HCEC 1CT (cell line): ENCODE data around the gene RASGRP4.
"Not testable (repeated sequence)": the region's sequence is repeated elsewhere in the genome, so short reads cannot be mapped to it uniquely, and the experiment has no call there.

Experiments
- DNase-seq: peaks from one replicate; pipeline ENCODE4 v3.0.0-alpha.2; 2017

Gene RASGRP4, protein sequence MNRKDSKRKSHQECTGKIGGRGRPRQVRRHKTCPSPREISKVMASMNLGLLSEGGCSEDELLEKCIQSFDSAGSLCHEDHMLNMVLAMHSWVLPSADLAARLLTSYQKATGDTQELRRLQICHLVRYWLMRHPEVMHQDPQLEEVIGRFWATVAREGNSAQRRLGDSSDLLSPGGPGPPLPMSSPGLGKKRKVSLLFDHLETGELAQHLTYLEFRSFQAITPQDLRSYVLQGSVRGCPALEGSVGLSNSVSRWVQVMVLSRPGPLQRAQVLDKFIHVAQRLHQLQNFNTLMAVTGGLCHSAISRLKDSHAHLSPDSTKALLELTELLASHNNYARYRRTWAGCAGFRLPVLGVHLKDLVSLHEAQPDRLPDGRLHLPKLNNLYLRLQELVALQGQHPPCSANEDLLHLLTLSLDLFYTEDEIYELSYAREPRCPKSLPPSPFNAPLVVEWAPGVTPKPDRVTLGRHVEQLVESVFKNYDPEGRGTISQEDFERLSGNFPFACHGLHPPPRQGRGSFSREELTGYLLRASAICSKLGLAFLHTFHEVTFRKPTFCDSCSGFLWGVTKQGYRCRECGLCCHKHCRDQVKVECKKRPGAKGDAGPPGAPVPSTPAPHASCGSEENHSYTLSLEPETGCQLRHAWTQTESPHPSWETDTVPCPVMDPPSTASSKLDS

GRCh38 chr19:38425810-38426466 lies at the start of gene RASGRP4:
TSS of gene RASGRP4 (minus strand) at chr19:38426219. CDS start at chr19:38426091, 128 bp downstream.
- DNase-seq, result no peak

DNA sequence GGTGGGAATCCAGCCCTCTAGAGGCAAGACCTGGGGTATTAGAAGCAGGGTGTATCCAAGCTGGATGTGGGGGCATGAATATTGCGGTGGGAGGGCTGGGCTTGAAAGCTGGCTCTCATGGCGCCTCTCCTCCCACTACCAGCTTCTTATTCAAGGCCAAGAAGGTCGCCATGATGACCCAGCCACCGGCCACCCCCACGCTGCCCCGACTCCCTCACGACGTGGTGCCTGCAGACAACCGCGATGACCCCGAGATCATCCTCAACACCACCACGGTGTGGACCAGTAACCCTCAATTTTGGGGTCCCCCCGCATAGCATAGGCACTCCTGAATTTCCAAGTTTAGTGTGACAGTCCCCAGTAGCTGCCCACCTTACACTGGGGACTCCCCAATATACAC lies 49.2 kb upstream of the RASGRP4 start:
- DNase-seq, result no peak

- no peak for DNase-seq
Measured at GRCh38 chr19:38473201-38473600, 47.2 kb upstream of the RASGRP4 start.

- not testable (repeated sequence) for DNase-seq
Measured at GRCh38 chr19:38472725-38473124, 46.7 kb upstream of the RASGRP4 start.

- DNase-seq, result no peak
Measured at GRCh38 chr19:38470788-38471480, 44.9 kb upstream of the RASGRP4 start.

DNA sequence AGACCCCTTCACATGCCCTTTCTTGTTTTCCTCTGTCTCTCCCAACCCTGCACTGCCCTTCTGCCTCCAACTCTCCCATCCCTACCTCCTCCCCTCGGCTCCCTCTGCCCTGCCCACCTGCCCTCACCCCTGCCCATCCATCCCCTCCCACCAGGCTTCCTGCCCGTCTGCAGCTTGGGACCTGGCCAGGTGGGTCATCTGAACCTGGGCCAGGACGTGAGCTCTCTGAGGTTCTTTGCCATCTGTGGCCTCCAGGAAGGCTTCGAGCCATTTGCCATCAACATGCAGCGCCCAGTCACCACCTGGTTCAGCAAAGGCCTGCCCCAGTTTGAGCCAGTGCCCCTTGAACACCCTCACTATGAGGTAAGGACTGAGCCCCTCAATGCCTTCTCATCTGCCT lies 43.1 kb upstream of the RASGRP4 start:
- no peak for DNase-seq

- no peak for DNase-seq
Measured at GRCh38 chr19:38467541-38468525, 41.8 kb upstream of the RASGRP4 start.

DNA sequence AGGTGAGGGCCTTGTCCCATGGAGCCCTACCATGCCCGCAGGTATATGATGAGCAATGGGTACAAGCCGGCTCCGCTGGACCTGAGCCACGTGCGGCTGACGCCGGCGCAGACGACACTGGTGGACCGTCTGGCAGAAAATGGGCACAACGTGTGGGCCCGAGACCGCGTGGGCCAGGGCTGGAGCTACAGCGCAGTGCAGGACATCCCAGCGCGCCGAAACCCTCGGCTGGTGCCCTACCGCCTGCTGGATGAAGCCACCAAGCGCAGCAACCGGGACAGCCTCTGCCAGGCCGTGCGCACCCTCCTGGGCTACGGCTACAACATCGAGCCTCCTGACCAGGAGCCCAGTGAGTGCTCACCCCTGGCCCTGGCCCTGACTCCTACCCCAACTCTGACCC lies 40.0 kb upstream of the RASGRP4 start:
- no peak for DNase-seq

GRCh38 chr19:38464421-38465082 lies 38.5 kb upstream of the RASGRP4 start:
- no peak for DNase-seq

DNA sequence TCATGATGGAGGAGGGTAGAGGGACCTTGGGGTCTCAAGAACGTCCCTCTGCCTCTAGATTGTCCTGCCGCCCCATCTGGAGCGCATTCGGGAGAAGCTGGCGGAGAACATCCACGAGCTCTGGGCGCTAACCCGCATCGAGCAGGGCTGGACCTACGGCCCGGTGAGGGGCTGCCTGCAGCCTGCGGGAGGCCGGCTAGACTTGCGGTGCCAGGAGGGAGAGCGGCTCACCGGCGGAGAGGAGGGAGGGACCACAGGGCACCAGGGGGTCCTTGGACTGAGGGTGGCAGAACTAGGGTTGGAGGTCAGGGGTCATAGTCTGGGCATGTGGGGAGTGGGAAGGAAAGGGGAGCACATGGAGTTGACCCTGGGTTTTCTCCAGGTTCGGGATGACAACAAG lies 37.3 kb upstream of the RASGRP4 start:
- no peak for DNase-seq

- no peak for DNase-seq
Measured at GRCh38 chr19:38458991-38459390, 33.0 kb upstream of the RASGRP4 start.

GRCh38 chr19:38457690-38458405 lies 31.8 kb upstream of the RASGRP4 start:
- no peak for DNase-seq

DNA sequence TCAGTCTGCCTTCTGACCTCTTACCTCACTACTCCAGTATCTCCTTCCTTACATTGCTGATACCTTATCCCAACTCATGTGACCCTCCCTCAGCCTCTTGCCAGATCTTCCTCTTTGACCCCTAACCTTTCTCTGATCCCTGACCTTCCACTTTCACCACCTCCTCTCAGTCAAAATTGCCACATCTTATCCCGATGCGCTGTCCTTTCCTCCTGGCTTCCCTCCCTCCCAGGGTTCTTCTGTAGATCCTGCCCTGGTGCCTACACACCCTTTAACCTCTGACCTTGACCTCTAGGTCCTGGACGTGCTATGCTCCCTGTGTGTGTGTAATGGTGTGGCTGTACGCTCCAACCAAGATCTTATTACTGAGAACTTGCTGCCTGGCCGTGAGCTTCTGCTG lies 31.2 kb upstream of the RASGRP4 start:
- no peak for DNase-seq

DNA sequence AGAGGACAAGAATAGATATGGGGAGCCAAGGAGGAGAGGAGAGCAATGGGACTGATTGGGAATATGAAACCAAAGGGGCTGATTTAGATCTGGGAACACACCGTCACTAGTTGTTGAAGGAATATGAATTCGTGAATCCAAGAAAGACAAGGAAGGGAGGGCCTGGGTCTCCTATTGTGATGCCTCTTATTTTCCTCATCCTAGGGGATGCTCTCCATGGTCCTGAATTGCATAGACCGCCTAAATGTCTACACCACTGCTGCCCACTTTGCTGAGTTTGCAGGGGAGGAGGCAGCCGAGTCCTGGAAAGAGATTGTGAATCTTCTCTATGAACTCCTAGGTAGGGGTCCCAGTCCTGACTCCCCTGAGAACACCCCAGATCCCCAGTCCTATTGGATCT lies 29.0 kb upstream of the RASGRP4 start:
- no peak for DNase-seq

GRCh38 chr19:38453596-38453995 lies 27.6 kb upstream of the RASGRP4 start:
- no peak for DNase-seq

DNA sequence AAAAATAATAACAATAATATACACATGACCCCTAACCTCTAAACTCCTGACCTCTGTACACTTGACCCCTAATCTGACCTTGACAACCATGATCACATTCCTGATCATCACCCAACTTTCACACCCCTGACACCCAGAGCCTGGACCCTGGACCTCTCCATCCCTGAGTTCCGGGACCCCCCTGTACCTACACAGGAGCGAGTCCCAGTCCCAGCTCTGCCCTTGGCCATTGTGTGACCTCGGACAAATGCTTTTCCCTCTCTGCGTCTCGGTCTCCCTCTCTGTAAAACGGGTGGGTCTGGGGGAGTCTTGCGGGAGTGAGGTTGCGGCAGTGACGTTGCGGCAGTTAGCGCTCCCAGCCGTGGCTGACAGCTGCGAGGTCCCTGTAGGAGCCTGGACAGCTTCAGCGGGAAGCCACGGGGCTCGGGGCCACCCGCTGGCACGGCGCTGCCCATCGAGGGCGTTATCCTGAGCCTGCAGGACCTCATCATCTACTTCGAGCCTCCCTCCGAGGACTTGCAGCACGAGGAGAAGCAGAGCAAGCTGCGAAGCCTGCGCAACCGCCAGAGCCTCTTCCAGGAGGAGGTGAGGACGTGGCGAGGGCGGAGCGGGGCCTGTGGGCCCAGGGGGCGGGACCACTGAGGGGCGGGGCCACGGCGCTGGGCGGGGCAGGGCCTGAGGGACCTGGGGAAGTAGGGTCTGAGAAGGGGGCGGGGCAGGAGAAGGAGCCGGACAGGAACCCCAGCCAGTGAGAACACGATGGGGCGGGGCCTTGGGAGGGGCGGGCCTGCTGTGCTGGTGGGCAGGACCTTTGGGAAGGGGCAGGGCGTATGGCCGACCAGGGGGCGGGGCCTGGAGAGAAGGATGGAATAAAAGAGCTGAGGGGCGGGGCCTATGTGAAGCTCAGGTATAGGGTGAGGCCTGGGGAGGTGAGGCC lies 26.7 kb upstream of the RASGRP4 start:
- no peak for DNase-seq

- no peak for DNase-seq
Measured at GRCh38 chr19:38451629-38452028, 25.6 kb upstream of the RASGRP4 start.

- DNase-seq, result no peak
Measured at GRCh38 chr19:38451036-38451435, 25.0 kb upstream of the RASGRP4 start.

DNA sequence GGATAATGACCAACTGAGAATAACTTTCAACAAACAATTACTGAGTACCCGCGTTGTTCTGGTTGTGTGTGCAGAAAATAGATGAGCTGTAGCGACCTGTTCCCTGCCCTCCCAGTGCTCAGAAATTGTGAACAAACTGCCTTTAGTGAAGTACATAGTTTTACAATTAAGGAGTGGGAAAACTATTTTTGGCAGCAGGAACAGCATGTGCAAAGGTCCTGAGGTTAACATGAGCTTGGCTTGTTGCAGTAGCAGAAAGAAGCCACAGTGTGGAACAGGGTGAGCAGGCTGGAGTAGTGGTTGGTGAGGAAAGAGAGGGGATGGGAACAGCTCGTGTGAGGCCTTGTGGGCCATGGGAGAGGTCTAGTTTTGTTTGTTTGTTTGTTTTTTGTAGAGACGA lies 23.5 kb upstream of the RASGRP4 start:
- no peak for DNase-seq

DNA sequence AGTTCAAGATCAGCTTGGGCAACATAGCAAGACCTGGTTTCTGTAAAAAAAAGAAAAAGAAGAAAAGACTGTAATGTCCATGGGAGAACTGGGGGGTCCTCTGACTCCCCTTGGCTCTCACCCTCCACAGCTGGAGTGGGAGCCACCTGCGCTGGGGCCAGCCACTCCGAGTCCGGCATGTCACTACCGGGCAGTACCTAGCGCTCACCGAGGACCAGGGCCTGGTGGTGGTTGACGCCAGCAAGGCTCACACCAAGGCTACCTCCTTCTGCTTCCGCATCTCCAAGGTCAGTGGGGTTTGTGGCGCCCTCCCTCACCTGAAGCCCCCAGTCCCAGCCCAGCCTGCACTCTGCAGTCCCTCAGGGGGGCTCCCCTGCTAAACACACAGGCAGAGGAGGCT lies 22.2 kb upstream of the RASGRP4 start:
- no peak for DNase-seq
